Right cardiac atrium (tissue), 5 donors: Measurements from ENCODE around the gene CTBP1. TPM values are rescaled to one million over a fixed set of nuclear protein-coding genes. Genes with fewer than 3 reads are reported as not detected.
A peak's percentile ranks its signal among the peaks of the same experiment; 100 is the strongest.

Source experiments
- ATAC-seq, 2 donors: fragments of 200-7000 bp; cut with Tn5 transposase; one replicate each; pipeline versions ENCODE4 v1.8.0 to v1.9.1; 2020; ENCODE audit warnings: moderate library complexity in 2 of 2, mild to moderate bottlenecking in 1 of 2
- DNase-seq, 3 donors: peaks; one replicate each; pipeline ENCODE4 v3.0.0-alpha.2; 2020
- H3K27ac ChIP-seq: one replicate; pipeline ENCODE4 v1.5.1; 2013; ENCODE audit warnings: mild to moderate bottlenecking, low read length, control low read depth, moderate library complexity
- H3K27me3 ChIP-seq: one replicate; pipeline ENCODE4 v1.6.1; 2013; ENCODE audit not compliant: control insufficient read depth, insufficient read depth
- H3K4me1 ChIP-seq: one replicate; pipeline ENCODE4 v1.6.1; 2013; ENCODE audit warnings: low read length; ENCODE audit not compliant: control insufficient read depth, insufficient read depth
- H3K4me3 ChIP-seq: one replicate; pipeline ENCODE4 v1.5.1; 2013; ENCODE audit warnings: low read length, control low read depth
- H3K9me3 ChIP-seq: one replicate; pipeline ENCODE4 v1.6.1; 2013; ENCODE audit warnings: low read length; ENCODE audit not compliant: control insufficient read depth
- WGBS: extraction: QIAGEN DNeasy Blood & Tissue Kit; methylation state at CpG from one replicate; pipeline ENCODE4 v1.1.7; 2013; 5-methylcytosine and 5-hydroxymethylcytosine counted together
- intact Hi-C, 4 donors: fragments of 100-400 bp; cut with DNase I; formaldehyde crosslinking; loops; one replicate each; pipeline versions ENCODE4 v1.11.0 to v1.14.0; 2022 to 2023
- polyA plus RNA-seq: library from polyadenylated mRNA; stranded (reverse); fragments of 200-250 nt; gene quantifications from one replicate; pipeline ENCODE4 v1.2.3, GENCODE V29; 2013
- total RNA-seq, 4 donors: library from RNA; stranded (reverse); fragmentation: NEBNext Ultra II Directional; extraction: Animal tissue kit (Norgen Biotek cat#: 25700); gene quantifications; one replicate each; pipeline ENCODE4 v1.2.1, GENCODE V29; 2021
- donor health status: healthy with polysubstance abuse.
- donor health status: DM: no; HTN: yes; CAD: no.
- donor health status: DM: no; HTN: no; CAD: no.
- donor health status: DM: no; HTN: yes; CAD: no; lungs with severe emphysema.
- donor health status: DM: yes; HTN: yes; CAD: no.

Gene CTBP1
- total and polyA plus RNA-seq, 5 donors: 119 to 145 (median 133) TPM

DNA sequence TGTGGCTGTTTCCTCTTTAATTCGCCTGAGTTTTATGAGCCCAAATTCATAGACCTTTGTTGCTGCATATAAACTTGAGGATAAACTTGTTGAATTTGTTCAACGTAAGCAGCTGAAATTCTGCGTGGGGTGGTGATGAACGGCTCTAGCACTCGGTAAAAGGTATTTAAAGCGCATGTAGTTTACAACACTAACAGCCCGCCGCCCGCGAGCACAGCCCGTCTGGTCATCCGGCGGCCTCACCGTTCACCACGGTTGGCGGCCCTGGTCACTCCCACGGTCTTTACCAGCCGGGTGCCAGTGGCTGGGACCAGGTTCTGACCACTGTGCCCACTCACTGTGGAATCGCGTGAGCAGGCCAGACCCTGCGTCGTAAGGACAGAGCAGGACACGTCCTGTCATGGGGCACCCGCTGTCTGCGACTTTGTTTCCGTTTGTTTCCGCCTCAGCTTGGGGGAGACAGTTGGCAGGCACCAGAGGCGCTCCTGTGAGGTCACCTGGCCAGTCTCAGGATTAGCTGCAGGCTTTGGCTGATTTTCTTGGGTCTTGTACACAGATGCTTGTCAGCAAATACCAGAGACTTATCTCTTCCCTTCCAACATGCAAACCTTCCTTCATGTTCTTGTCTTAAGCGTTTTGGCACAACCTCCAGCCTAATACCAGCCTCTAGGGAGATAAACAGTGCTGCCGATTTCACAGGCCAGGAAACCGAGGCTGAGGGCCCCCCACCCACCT is 39.8 kb downstream of the CTBP1 start:
- H3K27ac ChIP-seq: peak overlapping the region; percentile 28
- H3K9me3 ChIP-seq: no peaks in the 10 kb centered on the region
- intact Hi-C loops: no loop called here
- no peaks in the 10 kb centered on the region for H3K27me3 ChIP-seq
- DNase-seq (peak; percentile 31 to 76 (median 68)), ATAC-seq (peak in 1 of 2 donors; percentile 0)
- H3K4me3 ChIP-seq: no peak overlapping the region
- 57% methylated on average over 31 of the region's 31 CpGs for WGBS
- H3K4me1 ChIP-seq: peaks cover 17% of the 10 kb centered on the region

DNA sequence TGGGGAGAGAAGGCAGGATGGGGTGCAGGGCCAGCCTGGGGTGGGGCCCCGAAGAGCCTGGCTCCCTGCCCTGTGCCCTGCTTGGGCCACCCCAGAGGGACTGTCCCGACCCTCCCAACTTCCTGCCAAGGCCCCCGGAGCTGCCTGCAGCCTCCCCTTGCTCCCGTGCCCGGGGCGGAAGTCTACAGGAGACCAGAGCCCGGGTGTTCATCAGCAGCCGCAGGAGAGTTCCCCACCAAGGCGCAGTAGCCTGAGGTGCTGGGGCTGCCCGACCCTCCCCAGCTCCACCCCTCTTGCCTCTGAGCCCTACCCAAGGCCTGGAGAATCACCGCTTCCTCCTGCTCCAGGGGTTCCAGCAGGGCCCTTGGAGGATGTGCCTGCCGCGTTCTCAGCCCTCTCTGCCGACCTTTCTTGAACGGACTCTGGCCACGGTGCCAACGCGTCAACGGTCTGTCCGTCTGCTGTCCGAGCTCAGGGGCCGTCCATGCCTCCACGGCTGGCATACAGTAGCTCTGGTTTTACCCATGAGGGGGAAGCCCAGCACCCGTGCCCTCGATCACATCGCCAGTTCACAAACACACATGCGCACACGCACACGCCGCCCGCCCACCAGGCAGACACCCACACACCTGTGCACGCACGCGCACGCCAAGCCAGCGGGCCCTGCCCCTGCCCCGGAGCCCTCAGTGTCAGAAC is 40.5 kb downstream of the CTBP1 start:
- Histone ChIP-seq H3K4me1 (peaks cover 17% of the 10 kb centered on the region), H3K27me3 (no peaks in the 10 kb centered on the region), H3K9me3 (no peaks in the 10 kb centered on the region), H3K27ac (no peak overlapping the region), H3K4me3 (no peak overlapping the region)
- DNase-seq (peak in 2 of 3 donors; percentile 22 to 76), ATAC-seq (peak in 1 of 2 donors; percentile 2)
- intact Hi-C loops: no loop called here
- 49% methylated on average over 37 of the region's 37 CpGs for WGBS

DNA sequence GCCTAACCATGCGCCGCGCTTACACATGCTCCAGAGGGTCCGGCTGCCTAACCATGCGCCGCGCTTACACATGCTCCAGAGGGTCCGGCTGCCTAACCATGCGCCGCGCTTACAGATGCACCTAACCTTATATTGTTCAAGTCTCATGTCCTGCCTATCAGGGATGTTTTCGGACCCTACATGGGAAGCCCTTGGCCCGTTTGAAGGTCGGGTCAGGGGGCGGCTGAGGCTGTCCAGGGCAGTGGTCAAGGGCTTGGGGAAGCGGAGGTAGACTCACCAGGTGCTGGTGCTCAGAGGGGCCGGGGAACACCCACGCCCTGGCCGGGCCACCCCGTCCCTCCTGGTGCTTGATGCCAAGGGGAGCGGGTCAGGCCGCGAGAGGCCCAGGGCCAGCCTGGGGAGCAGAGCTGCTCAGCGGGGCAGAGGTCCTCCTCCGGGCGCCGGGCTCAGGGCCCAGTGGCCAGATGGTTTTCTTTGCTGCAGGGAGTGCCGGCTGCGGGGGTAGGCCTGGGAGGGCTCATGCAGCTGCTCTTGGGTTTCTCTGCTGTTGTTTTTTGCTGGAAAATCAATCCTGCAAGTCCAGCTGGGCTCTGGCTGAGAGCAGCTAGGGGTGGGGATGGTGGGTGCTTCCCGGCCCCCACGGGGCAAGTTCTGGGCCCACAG is 41.2 kb downstream of the CTBP1 start:
- WGBS: 61% methylated on average over 28 of the region's 31 CpGs
- peak; percentile 79 to 92 (median 92) for DNase-seq
- Histone ChIP-seq H3K4me3 (no peak overlapping the region), H3K27ac (no peak overlapping the region), H3K27me3 (no peaks in the 10 kb centered on the region), H3K9me3 (no peaks in the 10 kb centered on the region), H3K4me1 (peaks cover 17% of the 10 kb centered on the region)
- ATAC-seq: peak; percentile 35 to 45
- intact Hi-C loops: no loop called here

DNA sequence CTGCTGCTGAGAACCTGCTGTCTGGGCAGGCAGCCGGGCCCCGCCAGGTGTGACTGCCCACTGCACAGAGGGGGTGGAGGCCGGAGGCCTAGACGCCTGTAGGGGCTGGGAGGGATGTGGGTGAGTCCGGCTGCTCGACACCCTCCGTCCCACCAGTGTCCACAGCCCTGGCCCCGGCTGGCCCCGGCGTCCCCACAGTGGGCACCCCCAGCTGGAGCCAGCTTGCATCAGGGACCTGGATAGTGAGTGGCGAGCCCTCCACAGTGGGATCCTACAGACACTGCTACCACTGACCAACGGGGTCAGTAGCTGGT is 41.8 kb downstream of the CTBP1 start:
- no peaks in the 10 kb centered on the region for H3K9me3 ChIP-seq
- no peak overlapping the region for H3K27ac ChIP-seq
- H3K4me1 ChIP-seq: peaks cover 17% of the 10 kb centered on the region
- WGBS: 89% methylated on average over 12 of the region's 12 CpGs
- peak in 2 of 3 donors; percentile 20 to 51 for DNase-seq
- no peak for ATAC-seq
- no peaks in the 10 kb centered on the region for H3K27me3 ChIP-seq
- H3K4me3 ChIP-seq: no peak overlapping the region
- intact Hi-C loops: no loop called here

DNA sequence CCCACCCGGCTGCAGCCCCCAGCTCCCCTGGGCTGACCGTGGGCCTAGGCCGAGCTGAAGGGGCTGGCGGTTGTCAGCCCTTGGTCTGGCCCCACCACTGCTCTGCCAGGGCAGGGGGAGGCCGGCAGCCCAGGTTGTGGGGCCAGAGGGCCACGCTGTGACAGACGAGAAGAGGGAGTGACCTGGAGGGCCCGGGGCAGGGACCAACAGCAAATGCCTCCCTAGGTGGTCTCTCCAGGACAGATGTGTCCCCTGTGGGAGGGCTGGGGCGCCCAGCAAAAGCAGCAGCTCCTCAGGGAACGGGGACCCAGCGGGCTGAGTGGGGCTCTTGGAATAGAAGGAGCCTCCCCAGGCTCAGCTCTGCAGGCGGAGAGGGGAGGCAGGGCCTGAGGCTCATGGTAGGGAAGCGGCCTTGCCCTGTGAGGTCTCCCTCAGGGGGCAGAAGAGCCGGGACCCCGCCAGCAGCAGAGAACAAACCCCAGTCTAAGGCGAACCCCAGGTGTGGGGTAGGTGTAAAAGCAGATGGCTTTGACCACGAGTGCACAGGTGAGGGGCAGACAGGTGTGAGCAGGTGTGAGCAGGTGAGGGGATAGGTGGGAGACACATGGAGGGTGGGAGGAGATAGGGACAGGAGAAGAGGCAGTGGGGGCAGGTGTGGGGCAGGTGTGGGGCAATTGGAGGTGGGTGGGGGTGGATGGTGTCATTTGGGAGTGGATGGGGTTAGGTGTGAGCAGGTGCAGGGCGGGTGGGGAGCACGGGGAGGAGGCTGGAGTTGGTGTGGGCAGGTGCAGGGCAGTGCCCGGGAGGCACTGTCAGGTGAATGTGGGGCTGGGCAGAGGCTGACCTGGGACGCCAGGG is 42.4 kb downstream of the CTBP1 start:
- no peak overlapping the region for H3K4me3 ChIP-seq
- ATAC-seq (no peak), DNase-seq (peak in 2 of 3 donors; percentile 46 to 56)
- no peak overlapping the region for H3K27ac ChIP-seq
- peaks cover 17% of the 10 kb centered on the region for H3K4me1 ChIP-seq
- no peaks in the 10 kb centered on the region for H3K9me3 ChIP-seq
- intact Hi-C loops: no loop called here
- WGBS: 92% methylated on average over 21 of the region's 21 CpGs
- no peaks in the 10 kb centered on the region for H3K27me3 ChIP-seq

DNA sequence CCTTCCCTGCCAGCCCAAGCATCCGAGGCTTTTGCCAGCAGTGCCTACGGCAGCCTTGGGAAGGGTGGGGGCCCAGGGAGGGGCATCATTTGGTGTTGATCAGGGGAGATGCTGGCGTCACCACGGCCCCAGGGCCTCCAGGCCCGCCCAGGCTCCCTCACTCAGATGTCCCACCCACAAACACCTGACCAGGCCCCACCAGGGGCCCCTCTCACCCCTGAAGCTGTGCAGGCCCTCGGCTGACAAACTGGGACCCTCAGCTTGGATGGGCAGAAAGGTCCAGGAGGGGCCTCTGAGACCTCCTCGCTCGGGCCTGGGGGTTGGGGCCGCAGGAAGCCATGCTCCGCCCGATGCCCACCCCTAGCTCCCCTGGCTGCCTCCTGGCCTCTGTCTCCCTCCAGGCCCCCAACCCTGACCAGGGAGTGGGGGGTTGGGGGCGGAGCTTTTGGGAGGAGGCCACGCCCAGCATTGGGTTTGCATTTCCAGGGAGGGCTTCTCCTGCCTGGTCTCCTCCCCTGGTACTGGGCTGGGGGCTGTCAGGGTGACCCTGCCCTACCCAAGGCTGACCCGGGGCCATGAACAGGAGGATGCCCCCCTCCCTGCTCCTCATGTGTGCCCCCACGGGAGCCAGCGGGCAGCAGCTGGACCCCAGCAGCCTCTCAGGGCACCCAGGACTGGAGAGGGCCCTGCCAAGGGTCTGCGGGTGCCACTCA is 43.2 kb downstream of the CTBP1 start:
- no peak for ATAC-seq
- peak in 2 of 3 donors; percentile 44 to 59 for DNase-seq
- Histone ChIP-seq H3K9me3 (no peaks in the 10 kb centered on the region), H3K27ac (no peak overlapping the region), H3K4me1 (peaks cover 14% of the 10 kb centered on the region), H3K27me3 (no peaks in the 10 kb centered on the region), H3K4me3 (no peak overlapping the region)
- intact Hi-C loops: no loop called here
- WGBS: 89% methylated on average over 17 of the region's 17 CpGs

DNA sequence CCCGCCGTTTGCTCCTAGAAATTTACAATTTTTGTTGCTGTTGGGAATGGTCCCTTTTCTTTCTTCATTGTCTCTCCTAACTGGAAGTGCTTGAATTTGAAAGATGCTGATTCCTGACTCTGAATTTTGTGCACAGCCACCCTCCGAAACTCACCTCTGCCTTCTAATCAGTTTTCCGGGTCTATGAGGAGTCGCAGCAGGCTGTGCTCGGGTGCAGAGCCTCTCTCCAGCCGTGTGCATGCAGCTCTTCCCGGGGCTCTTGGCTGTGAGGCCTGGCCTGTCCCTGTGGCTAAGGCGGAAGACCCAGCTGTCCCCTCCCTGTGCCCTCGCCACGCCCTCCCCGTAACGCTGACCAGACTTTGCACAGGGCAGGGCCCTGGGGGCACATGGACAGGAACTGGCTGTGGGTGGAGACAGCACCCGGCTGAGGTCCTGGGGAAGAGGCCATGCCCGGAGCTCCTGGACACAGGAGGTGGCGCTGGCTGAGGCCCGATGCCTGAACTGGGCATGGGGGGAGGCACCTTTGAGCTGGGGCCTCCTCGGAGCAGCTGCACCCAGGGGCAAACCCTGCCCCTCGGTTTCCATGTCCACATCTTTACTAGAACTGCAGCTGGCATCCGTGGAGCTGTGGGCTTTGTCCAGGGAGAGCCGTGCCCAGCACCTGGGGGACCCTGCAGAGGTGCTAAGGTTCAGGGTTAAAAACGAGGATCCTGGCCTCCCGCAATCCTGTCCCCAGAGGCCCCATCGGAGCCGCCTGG is 43.9 kb downstream of the CTBP1 start:
- Histone ChIP-seq H3K4me3 (no peak overlapping the region), H3K4me1 (peaks cover 14% of the 10 kb centered on the region), H3K27me3 (no peaks in the 10 kb centered on the region), H3K27ac (no peak overlapping the region), H3K9me3 (no peaks in the 10 kb centered on the region)
- DNase-seq: peak; percentile 53 to 77 (median 68)
- no peak for ATAC-seq
- WGBS: 72% methylated on average over 25 of the region's 25 CpGs
- intact Hi-C loops: no loop called here

DNA sequence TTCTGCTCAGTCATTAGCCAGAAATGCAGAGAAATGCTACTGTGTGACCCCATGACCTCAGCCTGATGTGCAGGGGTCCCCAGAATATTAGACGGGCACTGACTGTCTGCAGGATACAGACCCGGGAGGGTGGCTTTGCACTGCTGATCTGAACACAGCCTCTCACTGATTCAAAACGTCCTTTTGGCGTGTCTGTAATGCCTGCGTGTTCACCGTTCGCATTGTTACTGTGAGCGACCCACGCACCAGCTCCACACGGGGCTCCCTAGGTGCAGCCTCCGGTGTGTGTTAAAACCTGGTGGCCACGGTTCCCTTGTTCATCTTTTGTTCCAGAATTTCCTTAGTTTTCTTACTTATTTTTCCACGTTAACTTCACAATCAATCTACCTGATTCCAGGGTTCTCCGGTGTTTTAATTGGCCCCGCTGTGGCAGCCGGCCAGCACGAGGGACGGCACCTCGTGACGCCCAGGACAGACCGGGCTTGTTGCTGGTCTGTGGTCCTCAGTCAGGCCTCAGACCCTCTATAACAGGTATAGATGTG is 44.6 kb downstream of the CTBP1 start:
- H3K4me3 ChIP-seq: no peak overlapping the region
- peaks cover 12% of the 10 kb centered on the region for H3K4me1 ChIP-seq
- H3K27ac ChIP-seq: no peak overlapping the region
- H3K27me3 ChIP-seq: no peaks in the 10 kb centered on the region
- DNase-seq (peak in 2 of 3 donors; percentile 31 to 44), ATAC-seq (no peak)
- H3K9me3 ChIP-seq: no peaks in the 10 kb centered on the region
- intact Hi-C loops: no loop called here
- WGBS: 95% methylated on average over 21 of the region's 21 CpGs

DNA sequence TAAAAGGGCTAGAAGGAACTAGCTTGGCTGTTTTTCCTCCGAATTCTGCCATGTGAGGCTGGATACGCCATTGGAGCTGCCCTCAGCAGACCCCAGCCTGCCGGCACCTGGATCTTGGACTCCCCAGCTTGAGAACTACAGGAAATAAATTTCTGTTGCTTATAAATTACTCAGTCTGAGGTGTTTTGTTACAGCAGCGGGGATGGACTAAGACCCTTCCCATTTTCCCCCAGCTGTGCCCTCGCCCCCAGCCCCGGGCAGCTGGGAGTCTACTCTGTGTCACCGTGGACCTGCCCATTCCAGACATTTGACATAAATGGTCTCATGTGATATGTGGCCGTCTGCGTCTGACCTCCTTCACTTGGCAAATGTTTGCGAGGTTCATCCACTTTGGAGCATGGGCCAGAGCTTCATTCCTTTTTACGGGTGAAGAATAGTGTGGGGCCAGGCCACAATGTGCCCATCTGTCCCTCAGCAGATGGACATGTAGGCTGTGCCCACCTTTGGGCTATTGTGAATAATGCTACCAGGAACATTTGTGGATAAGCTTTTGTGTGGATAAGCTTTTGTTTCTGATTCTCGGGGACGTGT is 45.8 kb downstream of the CTBP1 start:
- Histone ChIP-seq H3K9me3 (no peaks in the 10 kb centered on the region), H3K4me1 (peaks cover under 1% of the 10 kb centered on the region), H3K27me3 (no peaks in the 10 kb centered on the region), H3K27ac (no peak overlapping the region), H3K4me3 (no peak overlapping the region)
- intact Hi-C loops: no loop called here
- WGBS: 88% methylated on average over 13 of the region's 13 CpGs
- no peak for ATAC-seq
- peak in 2 of 3 donors; percentile 10 to 11 for DNase-seq
